Ovary (tissue), 3 donors: ENCODE data around the gene HDGF.

Experiments used
- CTCF ChIP-seq, 3 donors: fragments of 450-650 bp in 2 of 3; fragments of 200-600 bp in 1 of 3; IDR thresholded peaks; one replicate each; pipeline versions ENCODE4 v1.5.1 to v1.8.0; 2016 to 2022; ENCODE audit warnings: antibody characterized with exemption in 3 of 3, mild to moderate bottlenecking in 1 of 3
- EP300 ChIP-seq: sonication (generic); formaldehyde crosslinking; IDR thresholded peaks from one replicate; pipeline ENCODE4 v1.6.1; 2017; ENCODE audit warnings: antibody characterized with exemption
- POLR2A ChIP-seq: fragments of 450-650 bp; IDR thresholded peaks from one replicate; pipeline ENCODE4 v1.6.1; 2017; ENCODE audit warnings: antibody characterized with exemption, mild to moderate bottlenecking, moderate library complexity
- donor health status: DM: no; HTN: no; CAD: no.

- TF ChIP-seq POLR2A (no peak), EP300 (no peak), CTCF (IDR thresholded peaks at IDR 0.05) (no peak)
Measured at GRCh38 chr1:156742801-156743200, 8.7 kb downstream of the HDGF start.
